CD14-positive monocyte (primary cell): Measurements from ENCODE around the gene CPLX4. TPM values are rescaled to one million over a fixed set of nuclear protein-coding genes. Genes with fewer than 3 reads are reported as not detected.

Source experiments
- DNase-seq, 3 donors: peaks; one replicate each; pipeline ENCODE4 v3.0.0-alpha.2; 2011 to 2022
- H2AFZ ChIP-seq: 2 replicates; pipeline ENCODE4 v1.6.0; 2012; ENCODE audit warnings: mild to moderate bottlenecking, low read depth, low read length, inconsistent platforms; ENCODE audit not compliant: insufficient read depth, poor library complexity, severe bottlenecking
- H3K27ac ChIP-seq, 2 donors: 1 replicate in 1 of 2; 2 replicates in 1 of 2; pipeline ENCODE4 v1.5.1; 2012 to 2013; ENCODE audit warnings: low read length in 2 of 2, control low read depth in 1 of 2, inconsistent platforms in 1 of 2, low read depth in 1 of 2, mild to moderate bottlenecking in 1 of 2
- H3K27me3 ChIP-seq, 2 donors: one replicate each; pipeline versions ENCODE4 v1.6.0 to v1.6.1; 2011 to 2013; ENCODE audit warnings: low read length in 2 of 2; ENCODE audit not compliant: control insufficient read depth in 2 of 2, insufficient read depth in 2 of 2
- H3K36me3 ChIP-seq, 2 donors: replicated peaks in 1 of 2; 1 replicate in 1 of 2; 2 replicates in 1 of 2; pipeline versions ENCODE4 v1.5.1 to v1.6.1; 2012 to 2013; ENCODE audit warnings: low read length in 2 of 2, control low read depth in 1 of 2, inconsistent platforms in 1 of 2, mild to moderate bottlenecking in 1 of 2; ENCODE audit not compliant: insufficient read depth in 2 of 2, control insufficient read depth in 1 of 2
- H3K4me1 ChIP-seq, 2 donors: 1 replicate in 1 of 2; 2 replicates in 1 of 2; pipeline versions ENCODE4 v1.5.1 to v1.6.1; 2012 to 2013; ENCODE audit warnings: low read length in 2 of 2, control low read depth in 1 of 2, inconsistent platforms in 1 of 2, mild to moderate bottlenecking in 1 of 2, moderate library complexity in 1 of 2; ENCODE audit not compliant: insufficient read depth in 2 of 2, control insufficient read depth in 1 of 2
- H3K4me2 ChIP-seq: replicated peaks from 2 replicates; pipeline ENCODE3; 2012; ENCODE audit warnings: low read length, moderate library complexity, mild to moderate bottlenecking; ENCODE audit not compliant: poor library complexity, severe bottlenecking; ENCODE audit errors: extremely low read depth
- H3K4me3 ChIP-seq, 3 experiments: fragments of 200-600 bp in 1 of 3; sonication (generic) in 1 of 3; replicated peaks in 1 of 3; 1 replicate in 2 of 3; 2 replicates in 1 of 3; pipeline ENCODE4 v1.5.1; 2011 to 2013; ENCODE audit warnings: low read length in 3 of 3, mild to moderate bottlenecking in 3 of 3, control low read depth in 2 of 3, low read depth in 2 of 3, inconsistent platforms in 1 of 3, moderate library complexity in 1 of 3
- H3K79me2 ChIP-seq: 2 replicates; pipeline ENCODE4 v1.6.0; 2012; ENCODE audit warnings: mild to moderate bottlenecking, control low read depth, inconsistent platforms, low read length, moderate library complexity; ENCODE audit not compliant: insufficient read depth
- H3K9ac ChIP-seq: 2 replicates; pipeline ENCODE4 v1.6.0; 2017; ENCODE audit warnings: low read length, mild to moderate bottlenecking; ENCODE audit not compliant: insufficient read depth, poor library complexity, severe bottlenecking
- H3K9me3 ChIP-seq, 2 donors: replicated peaks in 1 of 2; 1 replicate in 1 of 2; 2 replicates in 1 of 2; pipeline versions ENCODE4 v1.5.1 to v1.6.1; 2012 to 2013; ENCODE audit warnings: low read length in 2 of 2, control low read depth in 1 of 2; ENCODE audit not compliant: control insufficient read depth in 1 of 2, insufficient read depth in 1 of 2
- H4K20me1 ChIP-seq: 2 replicates; pipeline ENCODE4 v1.6.0; 2012; ENCODE audit warnings: mild to moderate bottlenecking, low read length, control low read depth, moderate library complexity; ENCODE audit not compliant: insufficient read depth
- H3K27ac Mint-ChIP-seq, 7 donors: one replicate each; pipeline ENCODE4 v1.8.0; 2020; ENCODE audit warnings: mild to moderate bottlenecking in 7 of 7, mixed read lengths in 7 of 7, moderate library complexity in 6 of 7, inconsistent platforms in 2 of 7
- H3K27me3 Mint-ChIP-seq, 3 donors: one replicate each; pipeline ENCODE4 v1.8.0; 2021 to 2022; ENCODE audit warnings: low read depth in 3 of 3, mild to moderate bottlenecking in 3 of 3, mixed read lengths in 3 of 3, moderate library complexity in 3 of 3, inconsistent platforms in 1 of 3
- H3K36me3 Mint-ChIP-seq, 2 donors: one replicate each; pipeline ENCODE4 v1.8.0; 2020; ENCODE audit warnings: mixed read lengths in 2 of 2, inconsistent platforms in 1 of 2, mild to moderate bottlenecking in 1 of 2
- H3K4me1 Mint-ChIP-seq: one replicate; pipeline ENCODE4 v1.8.0; 2020; ENCODE audit warnings: mild to moderate bottlenecking, mixed read lengths
- H3K4me3 Mint-ChIP-seq, 2 donors: one replicate each; pipeline ENCODE4 v1.8.0; 2020; ENCODE audit warnings: mild to moderate bottlenecking in 2 of 2, mixed read lengths in 2 of 2, moderate library complexity in 1 of 2
- H3K9me3 Mint-ChIP-seq, 7 donors: one replicate each; pipeline ENCODE4 v1.8.0; 2020 to 2022; ENCODE audit warnings: mixed read lengths in 7 of 7, mild to moderate bottlenecking in 6 of 7, moderate library complexity in 6 of 7, inconsistent platforms in 2 of 7
- whole genome bisulfite sequencing: methylation state at CpG from one replicate; pipeline ENCODE4 v1.1.5; 2013; ENCODE audit warnings: missing lambda C conversion rate; ENCODE audit not compliant: insufficient coverage; 5-methylcytosine and 5-hydroxymethylcytosine counted together
- intact Hi-C, 2 donors: fragments of 100-400 bp; cut with micrococcal nuclease; formaldehyde crosslinking; loops; one replicate each; pipeline versions ENCODE4 v1.15.0 to v1.15.1; 2023
- polyA plus RNA-seq, 3 donors: library from polyadenylated mRNA; depleted of rRNA in 1 of 3; unstranded in 2 of 3; stranded (reverse) in 1 of 3; fragments of 300-500 nt in 2 of 3; fragments of >200 nt in 1 of 3; fragmentation: Illumina TruSeq in 2 of 3; gene quantifications; 1 replicate in 2 of 3; 2 replicates in 1 of 3; pipeline ENCODE4 v1.2.3, GENCODE V29; 2012 to 2021
- TF ChIP-seq, protein P1 (sequence below): fragments of 200-600 bp; IDR thresholded peaks from one replicate; pipeline ENCODE4 v1.8.0; 2022; ENCODE audit warnings: antibody characterized with exemption, mild to moderate bottlenecking

The CPLX4 gene
- polyA plus RNA-seq, 3 donors: not detected

DNA sequence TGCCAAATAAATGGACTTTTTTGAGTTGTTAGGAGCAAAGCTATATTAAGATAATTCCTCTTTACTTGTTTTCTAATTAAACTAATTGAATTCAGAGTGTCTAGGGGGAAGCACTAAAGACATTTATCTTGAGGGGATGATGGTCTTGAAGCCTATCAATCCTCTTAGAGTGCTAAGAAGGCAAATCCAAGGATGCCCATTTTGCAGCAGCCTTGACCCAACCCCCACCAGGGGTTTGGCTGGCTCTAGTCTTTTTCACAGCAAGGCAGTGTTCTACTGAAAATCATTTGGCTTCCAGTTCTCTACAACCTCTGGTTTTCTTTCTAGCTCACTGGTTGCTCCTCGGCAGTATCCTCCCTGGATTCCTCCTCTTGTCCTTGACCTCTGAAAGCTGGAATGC is 38.7 kb downstream of the CPLX4 start:
- Histone ChIP-seq H3K4me1 (no peaks in the 10 kb centered on the region), H4K20me1 (no peaks in the 10 kb centered on the region), H2AFZ (no peak overlapping the region), H3K27me3 (peaks cover 36 to 54% of the 10 kb centered on the region in 2 donors), H3K9me3 (peaks cover 0 to under 1% of the 10 kb centered on the region in 2 donors), H3K36me3 (no peaks in the 10 kb centered on the region), H3K9ac (no peak overlapping the region), H3K79me2 (no peaks in the 10 kb centered on the region), H3K27ac (no peak overlapping the region), H3K4me2 (no peak overlapping the region), H3K4me3 (no peak overlapping the region)
- DNase-seq: no peak
- H3K4me3 Mint-ChIP-seq: no peak overlapping the region
- no peaks in the 10 kb centered on the region for H3K36me3 Mint-ChIP-seq
- H3K9me3 Mint-ChIP-seq: peaks cover 0 to 3% (median under 1%) of the 10 kb centered on the region in 7 donors
- peaks cover 39 to 67% (median 56%) of the 10 kb centered on the region in 3 donors for H3K27me3 Mint-ChIP-seq
- no peaks in the 10 kb centered on the region for H3K4me1 Mint-ChIP-seq
- TF ChIP-seq, protein P1, sequence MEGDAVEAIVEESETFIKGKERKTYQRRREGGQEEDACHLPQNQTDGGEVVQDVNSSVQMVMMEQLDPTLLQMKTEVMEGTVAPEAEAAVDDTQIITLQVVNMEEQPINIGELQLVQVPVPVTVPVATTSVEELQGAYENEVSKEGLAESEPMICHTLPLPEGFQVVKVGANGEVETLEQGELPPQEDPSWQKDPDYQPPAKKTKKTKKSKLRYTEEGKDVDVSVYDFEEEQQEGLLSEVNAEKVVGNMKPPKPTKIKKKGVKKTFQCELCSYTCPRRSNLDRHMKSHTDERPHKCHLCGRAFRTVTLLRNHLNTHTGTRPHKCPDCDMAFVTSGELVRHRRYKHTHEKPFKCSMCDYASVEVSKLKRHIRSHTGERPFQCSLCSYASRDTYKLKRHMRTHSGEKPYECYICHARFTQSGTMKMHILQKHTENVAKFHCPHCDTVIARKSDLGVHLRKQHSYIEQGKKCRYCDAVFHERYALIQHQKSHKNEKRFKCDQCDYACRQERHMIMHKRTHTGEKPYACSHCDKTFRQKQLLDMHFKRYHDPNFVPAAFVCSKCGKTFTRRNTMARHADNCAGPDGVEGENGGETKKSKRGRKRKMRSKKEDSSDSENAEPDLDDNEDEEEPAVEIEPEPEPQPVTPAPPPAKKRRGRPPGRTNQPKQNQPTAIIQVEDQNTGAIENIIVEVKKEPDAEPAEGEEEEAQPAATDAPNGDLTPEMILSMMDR: no peak
- intact Hi-C loops: no loop called here
- WGBS: 100% methylated on average over 1 of the region's 1 CpG
- no peak overlapping the region for H3K27ac Mint-ChIP-seq

GRCh38 chr18:59279193-59279592 is 39.3 kb downstream of the CPLX4 start:
- Histone ChIP-seq H3K27me3 (peaks cover 41 to 59% of the 10 kb centered on the region in 2 donors), H3K9me3 (peaks cover 0 to 6% of the 10 kb centered on the region in 2 donors), H3K9ac (no peak overlapping the region), H3K36me3 (no peaks in the 10 kb centered on the region), H3K27ac (no peak overlapping the region), H3K79me2 (no peaks in the 10 kb centered on the region), H3K4me2 (no peak overlapping the region), H3K4me1 (no peaks in the 10 kb centered on the region), H4K20me1 (no peaks in the 10 kb centered on the region), H2AFZ (no peak overlapping the region), H3K4me3 (no peak overlapping the region)
- no peak overlapping the region for H3K4me3 Mint-ChIP-seq
- intact Hi-C loops: no loop called here
- peaks cover 0 to 6% (median 3%) of the 10 kb centered on the region in 7 donors for H3K9me3 Mint-ChIP-seq
- no peak overlapping the region for H3K27ac Mint-ChIP-seq
- H3K4me1 Mint-ChIP-seq: no peaks in the 10 kb centered on the region
- peaks cover 43 to 70% (median 59%) of the 10 kb centered on the region in 3 donors for H3K27me3 Mint-ChIP-seq
- peaks cover 0 to 2% of the 10 kb centered on the region in 2 donors for H3K36me3 Mint-ChIP-seq
- WGBS: 71% methylated on average over 1 of the region's 3 CpGs
- TF ChIP-seq, protein P1: no peak
- DNase-seq: no peak
